H1 (cell line): Measurements from ENCODE around the gene GRAMD1C. TPM values are rescaled to one million over a fixed set of nuclear protein-coding genes. Genes with fewer than 3 reads are reported as not detected.

ENCODE experiments used
- CTCF ChIA-PET: fragments of 300-600 bp; sonication (Branson Sonifier 250); formaldehyde crosslinking; loops from one replicate; lab custom pipeline; 2021; ENCODE audit not compliant: partially characterized antibody; lab: Charles Lee
- POLR2A ChIA-PET: fragments of 300-600 bp; sonication (Branson Sonifier 250); formaldehyde crosslinking; loops from one replicate; lab custom pipeline; 2021; ENCODE audit warnings: inconsistent platforms; ENCODE audit not compliant: partially characterized antibody; lab: Charles Lee
- DNase-seq, 2 experiments: peaks; one replicate each; pipeline versions ENCODE4 v3.0.0 to v3.0.0-alpha.2; 2010 to 2022; ENCODE audit warnings: low spot score in 2 of 2, low read depth in 1 of 2, mixed read lengths in 1 of 2
- FAIRE-seq: peaks from 2 replicates; lab custom pipeline; 2011; peaks lifted over from hg19 to GRCh38; lab: Jason Lieb, UNC
- H2AFZ ChIP-seq: 2 replicates; pipeline ENCODE4 v1.8.1; 2012; ENCODE audit warnings: low read length, inconsistent platforms
- H2AK5ac ChIP-seq: 2 replicates; pipeline ENCODE4 v1.6.1; 2013; ENCODE audit warnings: low read depth, low read length
- H2BK120ac ChIP-seq: replicated peaks from 2 replicates; pipeline ENCODE3; 2013; ENCODE audit warnings: low read depth, low read length, inconsistent platforms
- H2BK12ac ChIP-seq: 2 replicates; pipeline ENCODE4 v1.6.1; 2013; ENCODE audit warnings: low read depth, low read length
- H2BK15ac ChIP-seq: 2 replicates; pipeline ENCODE4 v1.6.1; 2013; ENCODE audit warnings: low read length
- H2BK20ac ChIP-seq: 2 replicates; pipeline ENCODE4 v1.6.1; 2013; ENCODE audit warnings: low read length
- H2BK5ac ChIP-seq: 2 replicates; pipeline ENCODE4 v1.6.1; 2013; ENCODE audit warnings: low read depth, low read length
- H3K14ac ChIP-seq: 2 replicates; pipeline ENCODE4 v1.6.1; 2013; ENCODE audit warnings: inconsistent platforms; ENCODE audit not compliant: insufficient read length
- H3K18ac ChIP-seq: 2 replicates; pipeline ENCODE4 v1.6.1; 2013; ENCODE audit warnings: low read length; ENCODE audit errors: extremely low read depth
- H3K23ac ChIP-seq: 2 replicates; pipeline ENCODE4 v1.6.1; 2013; ENCODE audit warnings: inconsistent platforms; ENCODE audit not compliant: insufficient read length
- H3K23me2 ChIP-seq: 2 replicates; pipeline ENCODE4 v1.6.1; 2013; ENCODE audit warnings: low read depth, low read length
- H3K27ac ChIP-seq: 2 replicates; pipeline ENCODE4 v1.6.1; 2011; ENCODE audit warnings: low read depth, low read length, inconsistent platforms
- H3K27me3 ChIP-seq, 4 experiments: replicated peaks in 1 of 4; 1 replicate in 1 of 4; 2 replicates in 3 of 4; pipeline versions ENCODE4 v1.6.1 to v1.8.1; 2011 to 2013; ENCODE audit warnings: low read length in 3 of 4, mild to moderate bottlenecking in 3 of 4, inconsistent platforms in 2 of 4, mixed read lengths in 2 of 4, moderate library complexity in 1 of 4; ENCODE audit not compliant: control insufficient read depth in 3 of 4, insufficient read depth in 3 of 4; ENCODE audit errors: extremely low read depth in 1 of 4
- H3K36me3 ChIP-seq, 4 experiments: 2 replicates each; pipeline versions ENCODE4 v1.6.1 to v1.8.1; 2011 to 2013; ENCODE audit warnings: mild to moderate bottlenecking in 4 of 4, low read length in 3 of 4, moderate library complexity in 2 of 4, control low read depth in 1 of 4, inconsistent platforms in 1 of 4; ENCODE audit not compliant: insufficient read depth in 4 of 4, control insufficient read depth in 2 of 4
- H3K4ac ChIP-seq: replicated peaks from 2 replicates; pipeline ENCODE3; 2013; ENCODE audit warnings: low read length, low read depth, mixed read lengths, inconsistent platforms; ENCODE audit not compliant: insufficient read length
- H3K4me1 ChIP-seq, 4 experiments: replicated peaks in 1 of 4; 1 replicate in 1 of 4; 2 replicates in 3 of 4; pipeline versions ENCODE4 v1.6.1 to v1.8.1; 2011 to 2013; ENCODE audit warnings: low read length in 3 of 4, inconsistent platforms in 2 of 4, mixed read lengths in 1 of 4; ENCODE audit not compliant: insufficient read depth in 4 of 4, control insufficient read depth in 3 of 4
- H3K4me2 ChIP-seq, 2 experiments: 2 replicates each; pipeline versions ENCODE4 v1.6.1 to v1.8.1; 2011 to 2013; ENCODE audit warnings: low read depth in 2 of 2, low read length in 2 of 2, control low read depth in 1 of 2, inconsistent platforms in 1 of 2, mild to moderate bottlenecking in 1 of 2; ENCODE audit not compliant: insufficient read depth in 1 of 2
- H3K4me3 ChIP-seq, 4 experiments: fragments of 200-600, 300-600 bp in 1 of 4; sonication (generic), shearing (Covaris generic), sonication (Bioruptor Twin) in 1 of 4; 2 replicates each; pipeline versions ENCODE4 v1.5.1 to v1.8.1; 2011 to 2016; ENCODE audit warnings: low read length in 4 of 4, low read depth in 3 of 4, control low read depth in 2 of 4, inconsistent platforms in 2 of 4, mild to moderate bottlenecking in 2 of 4, mixed read lengths in 1 of 4, moderate library complexity in 1 of 4; ENCODE audit not compliant: insufficient read depth in 2 of 4; ENCODE audit errors: extremely low read depth in 1 of 4
- H3K56ac ChIP-seq: replicated peaks from 2 replicates; pipeline ENCODE3; 2013; ENCODE audit warnings: low read depth, mild to moderate bottlenecking, mixed read lengths, low read length, inconsistent platforms; ENCODE audit not compliant: insufficient read length
- H3K79me1 ChIP-seq: 2 replicates; pipeline ENCODE4 v1.6.1; 2013; ENCODE audit warnings: low read depth, low read length, control low read depth
- H3K79me2 ChIP-seq, 2 experiments: 2 replicates each; pipeline versions ENCODE4 v1.6.1 to v1.8.1; 2012 to 2013; ENCODE audit warnings: low read length in 2 of 2, mild to moderate bottlenecking in 2 of 2, inconsistent platforms in 1 of 2; ENCODE audit not compliant: insufficient read depth in 2 of 2, control insufficient read depth in 1 of 2
- H3K9ac ChIP-seq, 4 experiments: replicated peaks in 1 of 4; 1 replicate in 1 of 4; 2 replicates in 3 of 4; pipeline versions ENCODE4 v1.6.1 to v1.8.1; 2011 to 2013; ENCODE audit warnings: low read depth in 3 of 4, low read length in 3 of 4, control low read depth in 2 of 4, mild to moderate bottlenecking in 2 of 4, moderate library complexity in 2 of 4, inconsistent platforms in 1 of 4; ENCODE audit errors: extremely low read depth in 1 of 4
- H3K9me3 ChIP-seq, 2 experiments: 2 replicates each; pipeline versions ENCODE4 v1.6.1 to v1.8.1; 2012 to 2013; ENCODE audit warnings: mild to moderate bottlenecking in 2 of 2, moderate library complexity in 2 of 2, control low read depth in 1 of 2, inconsistent platforms in 1 of 2, low read depth in 1 of 2, low read length in 1 of 2, mixed read lengths in 1 of 2; ENCODE audit not compliant: insufficient read depth in 2 of 2
- H4K20me1 ChIP-seq, 2 experiments: replicated peaks in 1 of 2; 2 replicates each; pipeline versions ENCODE3 to v1.8.1; 2011 to 2013; ENCODE audit warnings: inconsistent platforms in 2 of 2, low read length in 2 of 2, mild to moderate bottlenecking in 1 of 2; ENCODE audit not compliant: insufficient read depth in 2 of 2, control insufficient read depth in 1 of 2
- H4K5ac ChIP-seq: 2 replicates; pipeline ENCODE4 v1.6.1; 2013; ENCODE audit warnings: low read length, low read depth, mixed read lengths, inconsistent platforms; ENCODE audit not compliant: insufficient read length
- H4K8ac ChIP-seq: 2 replicates; pipeline ENCODE4 v1.8.0; 2013; ENCODE audit warnings: mild to moderate bottlenecking, moderate library complexity, low read length, inconsistent platforms; ENCODE audit not compliant: insufficient read depth; ENCODE audit errors: extremely low read depth
- H4K91ac ChIP-seq: replicated peaks from 2 replicates; pipeline ENCODE3; 2013; ENCODE audit warnings: low read length, mixed read lengths, inconsistent platforms; ENCODE audit not compliant: insufficient read length
- WGBS, 2 experiments: shearing (Covaris generic) in 1 of 2; methylation state at CpG; one replicate each; pipeline versions ENCODE4 v1.1.6 to v1.1.7; 2013 to 2015; ENCODE audit warnings: low lambda C conversion rate in 2 of 2, mixed read lengths in 2 of 2, inconsistent platforms in 1 of 2, low coverage in 1 of 2, missing lambda C conversion rate in 1 of 2; ENCODE audit not compliant: insufficient replicate concordance in 2 of 2, insufficient coverage in 1 of 2, insufficient read length in 1 of 2; ENCODE audit errors: extremely low coverage in 1 of 2, missing lambda C conversion rate in 1 of 2; 5-methylcytosine and 5-hydroxymethylcytosine counted together
- polyA plus RNA-seq, 7 experiments: library from polyadenylated mRNA; depleted of rRNA in 3 of 7; stranded (reverse) in 5 of 7; unstranded in 2 of 7; fragments of >200 nt in 5 of 7; fragments of 200-250 nt in 2 of 7; gene quantifications; 1 replicate in 5 of 7; 2 replicates in 1 of 7; 4 replicates in 1 of 7; pipeline versions ENCODE4 v1.2.1 to v1.2.3, GENCODE V29; 2011 to 2013; ENCODE audit warnings: missing spikeins in 2 of 7, mixed read lengths in 2 of 7
- total RNA-seq: library from RNA; stranded (reverse); fragmentation: NEBNext Ultra II Directional; extraction: Animal tissue kit (Norgen Biotek cat#: 25700); gene quantifications from 2 replicates; pipeline ENCODE4 v1.2.1, GENCODE V29; 2021

GRAMD1C gene
- total and polyA plus RNA-seq, 2 of the 8 experiments (the other 6 are each of a cell fraction or from before 2014, with no cell fraction given), result 0.62 to 2.1 TPM

DNA sequence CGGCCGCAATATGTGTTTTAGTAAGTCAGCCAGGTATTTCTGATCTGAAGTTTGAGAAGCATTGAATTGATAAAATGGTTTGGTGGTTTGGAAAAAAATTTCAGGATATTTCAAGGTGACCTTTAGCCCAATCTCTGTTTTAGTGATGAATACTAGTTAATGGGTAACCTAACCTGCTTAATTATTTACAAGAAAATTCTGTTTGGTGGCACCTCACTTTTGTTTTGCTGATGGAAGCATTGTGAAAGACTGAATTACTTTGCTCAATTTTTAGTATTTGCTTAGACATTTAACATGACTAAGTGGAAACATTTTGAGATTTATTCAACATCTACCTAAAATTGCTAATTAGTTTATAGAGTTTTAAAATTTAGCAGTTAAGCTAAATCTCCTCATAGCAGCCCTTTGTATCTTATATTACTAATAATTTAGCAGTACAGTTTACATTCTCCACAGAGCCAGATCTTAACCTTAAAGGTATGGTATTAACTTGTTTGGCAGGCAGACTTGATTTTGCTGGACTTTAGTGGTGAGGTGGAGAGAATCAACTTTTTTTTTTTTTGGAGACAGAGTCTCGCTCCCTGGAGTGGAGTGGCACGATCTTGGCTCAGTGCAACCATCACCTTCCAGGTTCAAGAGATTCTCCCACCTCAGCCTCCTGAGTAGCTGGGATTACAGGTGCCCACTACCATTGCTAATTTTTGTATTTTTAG, 35.4 kb downstream of the GRAMD1C start:
- Histone ChIP-seq H3K23me2 (no peaks in the 10 kb centered on the region; the same call in 1 of the 2 replicates), H3K36me3 (no peaks in the 10 kb centered on the region), H2BK20ac (no peak overlapping the region), H3K18ac (no peak overlapping the region), H2BK12ac (no peak overlapping the region), H3K4me3 (no peak overlapping the region), H4K20me1 (no peaks in the 10 kb centered on the region), H3K4me2 (no peak overlapping the region), H2AFZ (no peak overlapping the region), H3K23ac (no peak overlapping the region), H2BK15ac (no peak overlapping the region), H2AK5ac (no peak overlapping the region), H4K8ac (no peak overlapping the region), H3K4ac (no peak overlapping the region), H4K91ac (no peak overlapping the region), H3K79me2 (no peaks in the 10 kb centered on the region), H2BK5ac (no peak overlapping the region), H3K14ac (no peak overlapping the region), H3K9me3 (no peaks in the 10 kb centered on the region), H4K5ac (no peak overlapping the region), H3K27me3 (no peaks in the 10 kb centered on the region), H3K79me1 (no peaks in the 10 kb centered on the region), H3K4me1 (no peaks in the 10 kb centered on the region), H3K56ac (no peak overlapping the region), H3K9ac (no peak overlapping the region), H3K27ac (no peak overlapping the region), H2BK120ac (no peak overlapping the region)
- ChIA-PET POLR2A (no interaction called here), CTCF (interaction anchor here (0.6 to 1.5 kb wide), 4 partner anchors 16 to 108 kb away, joined by 3 read pairs; no protein-coding TSS in a partner anchor)
- DNase-seq (no peak), FAIRE-seq (no peak)
- 86% methylated on average over 4 of the region's 4 CpGs; no CpG with 5 or more reads in 1 of the 2 experiments for WGBS, 2 experiments
